H9 (cell line): ENCODE results near the gene SERPINE3. TPM values are rescaled to one million over a fixed set of nuclear protein-coding genes. Genes with fewer than 3 reads are reported as not detected.

Experiments
- DNase-seq: peaks from one replicate; pipeline ENCODE4 v3.0.0-alpha.2; 2017
- H2AFZ ChIP-seq: one replicate; pipeline ENCODE4 v1.6.1; 2013; ENCODE audit warnings: mild to moderate bottlenecking, low read length, control low read depth, moderate library complexity
- H2AK5ac ChIP-seq: 2 replicates; pipeline ENCODE4 v1.6.1; 2013; ENCODE audit warnings: low read length, control low read depth, mixed read lengths; ENCODE audit not compliant: insufficient read length
- H2BK120ac ChIP-seq: one replicate; pipeline ENCODE4 v1.6.1; 2013; ENCODE audit warnings: low read depth, mild to moderate bottlenecking, low read length, control low read depth, inconsistent platforms; ENCODE audit not compliant: poor library complexity, severe bottlenecking
- H2BK12ac ChIP-seq: 2 replicates; pipeline ENCODE4 v1.6.1; 2013; ENCODE audit warnings: low read length, control low read depth, mixed read lengths, low read depth; ENCODE audit not compliant: insufficient read length
- H2BK15ac ChIP-seq: 2 replicates; pipeline ENCODE4 v1.6.1; 2013; ENCODE audit warnings: low read depth, low read length, control low read depth
- H2BK20ac ChIP-seq: one replicate; pipeline ENCODE4 v1.6.1; 2013; ENCODE audit warnings: low read depth, mild to moderate bottlenecking, low read length, control low read depth, inconsistent platforms; ENCODE audit not compliant: poor library complexity, severe bottlenecking
- H2BK5ac ChIP-seq: 2 replicates; pipeline ENCODE4 v1.6.1; 2013; ENCODE audit warnings: low read length, control low read depth, mixed read lengths; ENCODE audit not compliant: insufficient read length
- H3K14ac ChIP-seq: 2 replicates; pipeline ENCODE4 v1.6.1; 2013; ENCODE audit warnings: low read length, control low read depth; ENCODE audit not compliant: insufficient read depth
- H3K18ac ChIP-seq: 2 replicates; pipeline ENCODE4 v1.6.1; 2013; ENCODE audit warnings: low read depth, mild to moderate bottlenecking, mixed read lengths, low read length, control low read depth; ENCODE audit not compliant: insufficient read length
- H3K23ac ChIP-seq: 2 replicates; pipeline ENCODE4 v1.6.1; 2013; ENCODE audit warnings: low read length, control low read depth, mixed read lengths, low read depth; ENCODE audit not compliant: insufficient read length
- H3K23me2 ChIP-seq: 2 replicates; pipeline ENCODE4 v1.6.1; 2013; ENCODE audit warnings: low read depth, mild to moderate bottlenecking, mixed read lengths, low read length, control low read depth; ENCODE audit not compliant: insufficient read length, poor library complexity, severe bottlenecking
- H3K27ac ChIP-seq: 2 replicates; pipeline ENCODE4 v1.5.1; 2013; ENCODE audit warnings: low read length, control low read depth, mixed read lengths, low read depth; ENCODE audit not compliant: insufficient read length
- H3K27me3 ChIP-seq: 2 replicates; pipeline ENCODE4 v1.6.1; 2013; ENCODE audit warnings: low read length, control low read depth, inconsistent platforms; ENCODE audit not compliant: insufficient read depth
- H3K4ac ChIP-seq: 2 replicates; pipeline ENCODE4 v1.6.1; 2013; ENCODE audit warnings: low read depth, mild to moderate bottlenecking, control low read depth, inconsistent platforms, low read length, moderate library complexity
- H3K4me1 ChIP-seq: 2 replicates; pipeline ENCODE4 v1.6.1; 2013; ENCODE audit warnings: low read length, control low read depth, inconsistent platforms; ENCODE audit not compliant: insufficient read depth
- H3K4me2 ChIP-seq: 2 replicates; pipeline ENCODE4 v1.6.1; 2013; ENCODE audit warnings: low read length, control low read depth, mixed read lengths; ENCODE audit not compliant: insufficient read length, insufficient read depth
- H3K56ac ChIP-seq: 2 replicates; pipeline ENCODE4 v1.6.1; 2013; ENCODE audit warnings: low read depth, mild to moderate bottlenecking, mixed read lengths, low read length, control low read depth; ENCODE audit not compliant: insufficient read length
- H3K79me1 ChIP-seq: 2 replicates; pipeline ENCODE4 v1.6.1; 2013; ENCODE audit warnings: low read depth, mild to moderate bottlenecking, moderate library complexity, low read length, control low read depth, inconsistent platforms; ENCODE audit not compliant: insufficient read depth, poor library complexity, severe bottlenecking
- H3K79me2 ChIP-seq: 2 replicates; pipeline ENCODE4 v1.6.1; 2013; ENCODE audit warnings: low read length, control low read depth, inconsistent platforms; ENCODE audit not compliant: insufficient read depth
- H3K9ac ChIP-seq: 2 replicates; pipeline ENCODE4 v1.6.1; 2013; ENCODE audit warnings: low read length, control low read depth, mixed read lengths; ENCODE audit not compliant: insufficient read length; ENCODE audit errors: extremely low read depth
- H3K9me3 ChIP-seq: one replicate; pipeline ENCODE4 v1.6.1; 2013; ENCODE audit warnings: low read depth, low read length, inconsistent platforms; ENCODE audit not compliant: control insufficient read depth
- H3T11ph ChIP-seq: one replicate; pipeline ENCODE4 v1.6.1; 2013; ENCODE audit warnings: mild to moderate bottlenecking, low read length, control low read depth, inconsistent platforms
- H4K20me1 ChIP-seq: one replicate; pipeline ENCODE4 v1.6.1; 2013; ENCODE audit not compliant: control insufficient read depth, insufficient read length, insufficient read depth
- H4K5ac ChIP-seq: 2 replicates; pipeline ENCODE4 v1.6.1; 2013; ENCODE audit warnings: low read depth, mild to moderate bottlenecking, mixed read lengths, low read length, control low read depth; ENCODE audit not compliant: insufficient read length
- H4K8ac ChIP-seq: replicated peaks from 2 replicates; pipeline ENCODE4 v1.6.1; 2013; ENCODE audit warnings: low read length, control low read depth, mixed read lengths, low read depth; ENCODE audit not compliant: insufficient read length
- H4K91ac ChIP-seq: 2 replicates; pipeline ENCODE4 v1.6.1; 2013; ENCODE audit warnings: low read depth, mild to moderate bottlenecking, moderate library complexity, mixed read lengths, low read length, control low read depth; ENCODE audit not compliant: insufficient read length
- H3K27ac Mint-ChIP-seq, 3 experiments: 2 replicates in 2 of 3; 3 replicates in 1 of 3; pipeline ENCODE4 v1.8.0; 2020 to 2021; ENCODE audit warnings: mixed read lengths in 3 of 3, mild to moderate bottlenecking in 1 of 3, moderate library complexity in 1 of 3
- H3K27me3 Mint-ChIP-seq: 2 replicates; pipeline ENCODE4 v1.8.0; 2021; ENCODE audit warnings: low read depth, mild to moderate bottlenecking, moderate library complexity, mixed read lengths
- H3K36me3 Mint-ChIP-seq, 3 experiments: 2 replicates in 2 of 3; 3 replicates in 1 of 3; pipeline ENCODE4 v1.8.0; 2020 to 2021; ENCODE audit warnings: low read depth in 3 of 3, mixed read lengths in 3 of 3; ENCODE audit not compliant: insufficient read depth in 1 of 3
- H3K4me1 Mint-ChIP-seq, 2 experiments: 2 replicates each; pipeline ENCODE4 v1.8.0; 2020; ENCODE audit warnings: mixed read lengths in 2 of 2
- H3K4me3 Mint-ChIP-seq, 2 experiments: 2 replicates in 1 of 2; 3 replicates in 1 of 2; pipeline ENCODE4 v1.8.0; 2020 to 2021; ENCODE audit warnings: mild to moderate bottlenecking in 2 of 2, mixed read lengths in 2 of 2, moderate library complexity in 1 of 2
- H3K9me3 Mint-ChIP-seq, 2 experiments: 2 replicates in 1 of 2; 3 replicates in 1 of 2; pipeline ENCODE4 v1.8.0; 2020; ENCODE audit warnings: mild to moderate bottlenecking in 2 of 2, mixed read lengths in 2 of 2, moderate library complexity in 1 of 2
- CTCF ChIP-seq: fragments of 200-600 bp; sonication (generic); conservative IDR thresholded peaks from 3 replicates; pipeline ENCODE4 v1.8.0; 2021; ENCODE audit warnings: antibody characterized with exemption, mild to moderate bottlenecking
- WGBS: extraction: QIAGEN DNeasy Blood & Tissue Kit; methylation state at CpG from one replicate; pipeline ENCODE4 v1.1.7; 2013; ENCODE audit warnings: missing lambda C conversion rate, low lambda C conversion rate, mixed read lengths; ENCODE audit not compliant: insufficient read length; ENCODE audit errors: extremely low coverage; 5-methylcytosine and 5-hydroxymethylcytosine counted together
- total RNA-seq: library from RNA; stranded (reverse); gene quantifications from 2 replicates; pipeline ENCODE4 v1.2.1, GENCODE V29; 2021

The SERPINE3 gene
- total RNA-seq, 1 experiment from 2014 or later: not detected

- Histone ChIP-seq H2BK12ac (no peak overlapping the region), H3K18ac (no peak overlapping the region), H3K14ac (no peak overlapping the region), H3K27me3 (no peaks in the 10 kb centered on the region), H4K5ac (no peak overlapping the region), H3K23me2 (no peaks in the 10 kb centered on the region), H2BK120ac (no peak overlapping the region), H3K56ac (no peak overlapping the region), H4K8ac (no peak overlapping the region), H3K79me1 (no peaks in the 10 kb centered on the region), H3K79me2 (no peaks in the 10 kb centered on the region), H4K91ac (no peak overlapping the region), H3K9me3 (no peaks in the 10 kb centered on the region), H3K4me1 (peaks cover 2% of the 10 kb centered on the region; the same call in 1 of the 2 replicates), H2BK15ac (no peak overlapping the region), H3K4ac (no peak overlapping the region), H3K4me2 (no peak overlapping the region), H2AFZ (no peak overlapping the region), H2BK20ac (no peak overlapping the region), H2AK5ac (no peak overlapping the region), H3K27ac (no peak overlapping the region), H3K9ac (no peak overlapping the region), H3K23ac (no peak overlapping the region), H2BK5ac (no peak overlapping the region), H4K20me1 (no peaks in the 10 kb centered on the region), H3T11ph (no peak overlapping the region)
- no peak overlapping the region for H3K27ac Mint-ChIP-seq
- no peak for TF ChIP-seq CTCF
- H3K9me3 Mint-ChIP-seq: peaks cover 0 to 3% of the 10 kb centered on the region in 2 experiments; a peak in 1 of 5 replicates
- H3K4me1 Mint-ChIP-seq: peaks cover 10 to 29% of the 10 kb centered on the region in 2 experiments
- DNase-seq: no peak
- peaks cover 0 to 7% (median 1%) of the 10 kb centered on the region in 3 experiments; a peak in 1 of 7 replicates for H3K36me3 Mint-ChIP-seq
- H3K27me3 Mint-ChIP-seq: no peaks in the 10 kb centered on the region
- no peak overlapping the region for H3K4me3 Mint-ChIP-seq
- WGBS: no CpG with 5 or more reads among the region's 2 CpGs
These were observed 15.7 kb downstream of the SERPINE3 start for GRCh38 chr13:51355217-51355616.
